HG03575 (cell line): ENCODE results near the gene PARPBP.
"Not testable (repeated sequence)": the region's sequence is repeated elsewhere in the genome, so short reads cannot be mapped to it uniquely, and the experiment has no call there.

Experiments used
- ATAC-seq: cut with Tn5 transposase; IDR thresholded peaks from one replicate; pipeline ENCODE4 v1.9.1; 2021; ENCODE audit not compliant: unreplicated experiment, insufficient number of reproducible peaks, low FRiP score; ENCODE audit errors: extremely low read depth

The PARPBP gene

DNA sequence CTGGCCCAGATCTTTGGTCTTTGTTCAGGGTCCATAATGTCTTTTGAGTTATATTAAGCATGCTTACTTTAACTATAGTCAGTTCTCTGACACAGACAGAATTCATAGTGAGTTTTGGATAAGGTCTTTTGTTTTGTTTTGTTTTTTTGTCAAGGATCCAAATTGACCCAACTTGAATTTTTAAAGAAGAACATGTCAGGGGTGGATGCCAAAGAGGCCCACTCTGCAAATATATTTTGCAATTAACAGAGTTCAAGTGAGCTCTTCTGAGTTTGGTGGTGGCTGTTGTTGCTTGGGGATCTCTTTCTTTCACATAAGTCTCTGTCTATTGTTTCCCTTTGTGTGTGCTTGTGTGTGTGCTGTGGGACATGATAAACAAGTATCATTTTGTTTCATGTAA lies 112.1 kb downstream of the PARPBP start:
- ATAC-seq: no peak

DNA sequence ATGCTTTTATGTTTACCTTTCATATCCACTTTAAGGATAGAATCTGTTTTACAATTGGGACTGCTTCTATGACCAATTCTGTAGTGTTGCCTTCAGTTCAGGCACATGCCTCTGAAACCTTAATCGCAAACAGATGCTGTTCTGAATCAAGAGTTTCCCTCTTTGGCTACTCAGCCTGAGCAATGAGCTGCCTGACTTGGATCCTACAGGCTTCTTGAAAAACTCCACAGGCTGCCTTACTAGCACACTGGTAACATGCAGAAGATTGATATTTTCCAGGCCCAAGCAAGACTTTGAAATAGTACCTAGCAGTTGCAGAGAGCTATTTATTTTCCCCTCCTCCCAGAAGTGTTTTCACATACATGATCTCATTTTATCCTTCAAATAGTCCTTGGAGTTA lies 112.5 kb downstream of the PARPBP start:
- ATAC-seq: no peak

DNA sequence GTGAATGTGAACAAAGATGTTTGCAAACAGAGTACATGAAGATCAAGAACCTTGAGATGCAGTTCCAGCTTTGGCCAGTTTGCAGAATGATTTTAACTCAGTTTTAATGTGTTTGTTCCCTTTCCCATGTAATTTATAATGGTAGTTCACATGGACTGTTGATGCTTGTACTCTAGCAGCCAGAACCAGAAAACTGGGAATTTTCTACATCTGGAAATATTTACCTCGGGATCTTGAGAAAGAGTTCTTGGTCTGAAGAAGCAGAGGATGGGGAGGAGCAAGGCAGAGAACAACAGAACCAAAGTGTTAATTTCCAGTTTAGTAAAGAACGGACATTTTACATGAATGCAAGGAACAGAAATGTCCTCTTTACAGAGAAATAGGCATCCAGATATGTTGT lies 114.6 kb downstream of the PARPBP start:
- no peak for ATAC-seq

DNA sequence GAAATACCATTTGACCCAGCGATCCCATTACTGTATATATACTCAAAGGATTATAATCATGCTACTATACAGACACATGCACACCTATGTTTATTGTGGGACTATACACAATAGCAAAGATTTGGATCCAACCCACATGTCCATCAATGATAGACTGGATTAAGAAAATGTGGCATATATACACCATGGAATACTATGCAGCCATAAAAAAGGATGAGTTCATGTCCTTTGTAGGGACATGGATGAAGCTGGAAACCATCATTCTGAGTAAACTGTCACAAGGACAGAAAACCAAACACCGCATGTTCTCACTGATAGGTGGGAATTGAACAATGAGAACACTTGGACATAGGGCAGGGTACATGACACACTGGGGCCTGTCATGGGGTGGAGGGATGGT lies 120.9 kb downstream of the PARPBP start:
- not testable (repeated sequence) for ATAC-seq
